GM19467 (cell line): Measurements from ENCODE around the gene HOMER3.

Experiments
- ATAC-seq: cut with Tn5 transposase; IDR thresholded peaks from one replicate; pipeline ENCODE4 v1.9.1; 2021; ENCODE audit warnings: mild to moderate bottlenecking, moderate library complexity; ENCODE audit not compliant: unreplicated experiment

Gene HOMER3

DNA sequence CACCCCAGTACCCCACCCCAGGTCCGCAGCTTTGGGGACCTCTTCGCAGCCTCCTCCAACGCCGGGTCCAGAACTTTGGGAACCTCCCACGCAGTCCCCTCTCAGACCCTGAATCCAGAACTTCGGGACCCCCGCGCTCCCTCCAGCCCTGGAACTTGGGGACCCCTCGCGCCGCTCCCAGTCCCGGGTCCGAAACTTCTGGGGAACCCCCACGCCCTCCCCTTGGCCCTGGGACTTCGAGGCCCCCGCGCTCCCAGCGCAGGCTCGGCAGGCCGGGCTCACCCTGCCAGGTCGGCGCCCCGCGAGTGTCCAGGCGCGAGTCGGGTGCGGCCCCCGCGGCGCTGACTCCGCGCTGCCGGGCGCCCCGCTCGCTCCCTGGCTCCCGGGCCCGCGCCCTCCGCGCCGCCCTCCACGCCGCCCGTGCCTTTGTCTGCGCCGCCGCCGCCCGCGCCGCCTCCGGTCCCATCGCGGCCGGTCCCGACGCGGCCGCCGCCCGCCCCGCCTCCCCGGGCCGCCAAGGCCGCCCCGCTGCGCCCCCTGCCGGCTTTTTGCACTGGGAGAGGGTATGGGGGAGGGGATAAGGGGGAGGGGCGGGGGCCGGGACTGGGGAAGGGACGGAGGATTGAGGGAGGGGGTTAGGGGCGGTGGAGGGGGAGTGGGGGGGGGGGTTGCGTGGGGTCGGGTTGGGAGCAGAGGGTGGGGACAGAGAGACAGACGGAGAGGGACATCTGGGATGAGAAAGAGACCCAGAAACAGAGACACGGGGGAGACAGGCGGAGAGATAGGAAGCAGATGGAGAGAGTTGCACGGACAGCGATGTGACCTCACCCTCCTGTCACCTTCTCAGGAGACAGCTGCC, at the start of gene HOMER3:
TSS of gene HOMER3 (minus strand) at position 449 of the 859 bp plus-strand sequence. CDS start 2,235 bp downstream, outside the sequence.
- ATAC-seq = no peak

DNA sequence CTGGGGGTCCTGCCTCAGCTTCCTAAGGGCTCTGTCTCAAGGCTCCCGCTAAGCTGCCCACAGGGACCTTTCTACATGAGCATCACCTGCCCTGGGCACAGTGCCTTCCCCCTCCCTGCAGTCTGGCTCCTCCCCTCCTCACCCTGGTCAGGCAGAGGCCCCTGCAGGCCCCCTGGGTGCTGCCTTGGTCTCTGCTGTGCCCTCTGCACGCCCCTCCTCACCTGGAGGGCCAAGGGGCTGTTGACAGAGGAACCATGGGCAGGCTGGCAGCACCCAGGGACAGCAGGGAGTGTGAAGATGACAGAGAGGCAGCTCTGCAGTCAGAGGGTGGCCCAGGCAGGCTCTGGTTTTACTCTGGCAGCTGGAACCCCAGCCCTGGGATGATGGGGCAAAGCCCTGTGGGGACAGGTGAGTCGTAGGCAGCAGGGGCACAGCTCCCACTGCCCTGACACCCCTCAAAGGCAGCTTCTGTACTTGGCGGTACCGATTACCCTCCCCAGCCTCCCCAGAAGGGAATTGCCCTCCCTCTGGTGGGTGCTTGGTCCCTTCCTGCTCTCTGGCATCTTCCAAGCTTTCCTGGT, 49.2 kb upstream of the HOMER3 start:
- ATAC-seq = no peak

DNA sequence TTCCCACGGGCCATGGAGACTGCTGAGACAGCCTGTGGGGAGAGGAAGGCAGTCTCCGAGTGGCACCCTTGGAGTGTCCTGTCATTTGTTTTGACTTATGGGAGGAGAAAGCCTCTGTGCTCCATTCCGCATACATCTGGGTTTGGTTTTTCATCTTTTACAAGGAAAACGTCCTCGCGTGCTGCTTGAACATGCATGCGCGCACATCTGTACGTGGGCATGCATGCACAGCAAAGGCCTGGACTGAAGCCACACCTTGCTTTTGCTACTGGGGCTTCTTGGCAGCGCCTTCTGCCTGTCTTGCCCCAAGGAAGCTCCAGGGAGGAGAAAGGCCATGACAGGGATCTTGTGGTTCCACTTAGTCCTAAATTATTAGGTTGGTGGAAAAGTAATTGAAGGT, 48.3 kb upstream of the HOMER3 start:
- no peak for ATAC-seq

DNA sequence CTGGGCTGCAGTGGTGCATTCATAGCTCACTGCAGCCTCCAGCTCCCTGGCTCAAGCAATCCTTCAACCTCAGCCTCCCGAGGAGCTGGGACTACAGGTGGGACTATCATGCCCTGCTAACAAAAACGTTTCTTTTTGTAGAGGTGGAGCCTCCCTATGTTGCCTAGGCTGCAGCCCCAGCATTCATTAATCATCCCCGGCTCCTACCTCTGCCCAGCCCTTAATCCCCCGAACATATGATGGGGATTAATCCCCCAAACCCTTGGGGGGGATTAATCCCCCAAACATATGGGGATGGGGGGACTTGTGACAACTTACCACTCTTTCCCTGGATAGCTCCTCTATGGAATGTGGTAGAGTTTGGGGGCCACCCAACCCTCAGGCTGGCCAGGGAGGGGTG, 46.4 kb upstream of the HOMER3 start:
- ATAC-seq = no peak

DNA sequence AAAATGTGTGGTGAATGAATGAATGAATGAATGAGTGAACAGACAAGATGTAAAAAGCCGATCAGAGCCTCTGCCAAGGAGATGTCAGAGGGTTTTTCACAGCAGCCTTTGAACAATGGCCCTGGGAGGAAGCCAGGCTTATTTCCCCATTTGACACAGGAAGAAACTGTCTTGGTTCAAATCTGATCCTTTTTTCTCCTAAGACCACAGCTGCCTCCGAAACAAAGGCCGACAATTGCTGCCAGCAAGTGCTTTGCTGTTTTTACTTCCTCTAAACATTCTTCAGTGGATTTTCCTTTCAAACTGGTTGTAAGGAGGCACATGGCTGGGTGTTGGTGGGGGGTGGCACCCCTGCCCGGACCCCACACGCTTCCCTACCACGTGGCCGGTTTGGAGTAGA, 44.2 kb upstream of the HOMER3 start:
- no peak for ATAC-seq

DNA sequence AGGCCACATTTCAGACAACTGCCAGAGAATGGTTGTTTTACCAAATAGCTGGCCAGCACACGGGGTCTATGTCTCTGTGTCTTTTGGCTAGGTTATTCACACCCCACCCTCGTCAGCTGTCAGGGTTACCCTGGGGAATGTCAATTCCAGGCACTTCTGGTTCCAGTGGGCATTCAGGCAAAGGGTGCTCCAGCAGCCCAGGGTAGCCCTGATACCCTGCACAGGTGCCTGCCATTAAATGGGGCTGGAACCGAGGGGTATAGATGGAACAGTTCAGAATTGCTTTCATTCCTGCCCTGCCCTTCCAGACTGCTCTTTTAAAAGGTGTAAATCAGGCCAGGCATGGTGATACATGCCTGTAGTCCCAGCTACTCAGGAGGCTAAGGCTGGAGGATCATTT, 43.2 kb upstream of the HOMER3 start:
- ATAC-seq = no peak

DNA sequence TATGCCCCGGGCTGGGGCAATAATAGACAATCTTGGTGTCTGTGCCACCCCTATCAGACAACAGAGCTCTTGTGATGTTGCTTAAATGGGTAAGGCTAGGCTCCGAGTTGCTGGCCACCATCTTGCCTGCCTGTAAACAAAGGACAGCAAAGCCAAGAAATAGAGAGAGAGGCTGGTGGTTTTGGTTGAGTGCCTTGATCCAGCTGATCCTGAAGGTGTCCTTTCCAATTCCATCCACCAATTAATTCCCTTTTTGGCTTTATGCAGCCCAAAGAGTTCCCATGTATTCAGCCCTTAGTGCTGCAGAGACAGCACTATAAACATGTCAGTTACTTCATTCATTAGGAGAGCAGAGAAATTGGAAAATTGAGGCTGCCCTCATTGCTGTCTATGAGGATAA, 41.7 kb upstream of the HOMER3 start:
- no peak for ATAC-seq

DNA sequence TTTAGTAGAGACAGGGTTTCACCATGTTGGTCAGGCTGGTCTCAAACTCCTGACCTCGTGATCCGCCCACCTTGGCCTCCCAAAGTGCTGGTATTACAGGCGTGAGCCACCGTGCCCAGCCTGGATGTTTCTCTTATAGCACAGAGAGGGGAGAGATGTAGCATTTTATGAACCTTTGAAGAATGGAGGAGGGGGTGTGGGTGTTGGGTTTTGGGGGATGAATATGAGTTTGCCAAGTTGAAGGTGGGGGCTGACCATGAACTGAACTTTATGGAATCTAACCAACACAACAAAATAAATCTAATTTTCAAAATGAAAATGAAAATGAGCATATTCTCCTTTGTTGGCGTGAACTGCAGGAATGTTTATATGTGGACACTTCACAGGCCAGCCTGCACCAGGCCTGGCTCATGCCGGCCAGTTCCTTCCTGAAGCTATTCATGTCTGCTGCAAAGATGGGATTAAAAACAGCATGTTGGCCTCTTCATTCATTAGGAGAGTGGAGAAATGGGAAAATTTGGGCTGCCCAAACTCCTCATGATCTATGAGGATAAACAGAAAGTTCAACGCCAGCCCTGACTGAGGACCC, 39.5 kb upstream of the HOMER3 start:
- no peak for ATAC-seq

DNA sequence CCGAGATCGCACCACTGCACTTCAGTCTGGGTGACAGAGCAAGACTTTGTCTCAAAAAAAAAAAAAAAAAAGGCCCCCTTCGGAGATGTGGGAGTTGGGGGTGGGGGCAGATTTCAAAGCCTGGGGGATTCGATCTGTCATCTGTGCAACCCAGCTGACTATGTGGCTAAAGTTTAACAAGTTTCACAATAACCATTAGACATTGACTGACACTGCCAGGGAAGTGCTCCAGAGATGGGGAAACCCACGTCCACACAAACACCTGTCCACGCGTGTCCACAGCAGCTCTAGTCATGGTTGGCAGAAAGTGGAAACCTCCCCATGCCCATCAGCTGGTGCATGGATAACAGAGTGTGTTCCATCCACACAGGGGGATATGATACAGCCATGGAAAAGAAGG, 37.6 kb upstream of the HOMER3 start:
- ATAC-seq = no peak

DNA sequence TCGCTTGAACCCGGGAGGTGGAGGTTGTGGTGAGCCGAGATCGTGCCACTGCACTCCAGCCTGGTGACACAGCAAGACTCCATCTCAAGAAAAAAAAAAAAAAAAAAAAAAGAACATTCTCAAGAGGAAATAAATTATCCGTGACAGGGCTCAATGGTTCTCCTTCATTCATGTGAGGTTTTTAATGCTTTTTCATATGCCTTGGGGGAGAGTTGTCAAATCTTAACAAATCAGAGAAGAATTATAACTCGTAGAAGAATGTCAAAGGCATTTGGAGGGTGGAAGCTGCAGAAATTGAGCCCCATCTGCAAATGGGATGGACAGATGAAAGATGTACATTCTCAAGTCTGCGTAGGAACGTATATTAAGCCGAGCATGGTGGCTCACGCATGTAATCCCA, 34.9 kb upstream of the HOMER3 start:
- no peak for ATAC-seq

DNA sequence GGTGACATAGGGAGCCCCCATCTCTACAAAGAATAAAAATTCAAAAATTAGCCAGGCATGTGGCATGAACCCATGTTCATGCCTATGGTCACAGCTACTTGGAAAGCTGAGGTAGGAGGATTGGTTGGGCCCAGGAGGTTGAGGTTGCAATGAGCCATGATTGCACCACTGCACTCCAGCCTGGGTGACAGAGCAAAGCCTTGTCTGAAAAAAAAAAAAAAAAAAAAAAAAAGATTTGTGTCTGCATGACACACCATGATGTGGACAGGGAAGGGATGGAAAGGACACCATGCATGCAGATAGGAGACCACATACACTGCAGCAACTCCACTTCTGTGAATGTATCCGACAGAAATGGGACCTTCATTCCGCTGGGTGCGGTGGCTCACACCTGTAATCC, 34.0 kb upstream of the HOMER3 start:
- no peak for ATAC-seq

DNA sequence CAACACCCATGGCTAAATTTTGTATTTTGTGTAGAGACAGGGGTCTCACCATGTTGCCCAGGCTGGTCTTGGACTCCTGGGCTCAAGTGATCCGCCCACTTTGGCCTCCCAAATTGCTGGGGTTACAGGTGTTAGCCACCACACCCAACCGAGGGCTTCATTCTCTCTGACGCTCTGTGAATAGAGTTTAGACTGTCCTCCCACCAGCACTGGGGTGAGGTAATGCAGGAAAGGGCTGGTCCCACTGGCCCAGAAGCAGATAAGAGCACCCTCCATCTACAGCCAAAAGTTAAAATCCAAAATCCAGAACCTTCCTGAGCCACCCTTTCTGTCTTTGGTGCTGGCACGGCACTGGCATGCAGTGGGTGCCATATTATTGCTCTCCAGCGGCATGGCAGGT, 31.8 kb upstream of the HOMER3 start:
- ATAC-seq = no peak

DNA sequence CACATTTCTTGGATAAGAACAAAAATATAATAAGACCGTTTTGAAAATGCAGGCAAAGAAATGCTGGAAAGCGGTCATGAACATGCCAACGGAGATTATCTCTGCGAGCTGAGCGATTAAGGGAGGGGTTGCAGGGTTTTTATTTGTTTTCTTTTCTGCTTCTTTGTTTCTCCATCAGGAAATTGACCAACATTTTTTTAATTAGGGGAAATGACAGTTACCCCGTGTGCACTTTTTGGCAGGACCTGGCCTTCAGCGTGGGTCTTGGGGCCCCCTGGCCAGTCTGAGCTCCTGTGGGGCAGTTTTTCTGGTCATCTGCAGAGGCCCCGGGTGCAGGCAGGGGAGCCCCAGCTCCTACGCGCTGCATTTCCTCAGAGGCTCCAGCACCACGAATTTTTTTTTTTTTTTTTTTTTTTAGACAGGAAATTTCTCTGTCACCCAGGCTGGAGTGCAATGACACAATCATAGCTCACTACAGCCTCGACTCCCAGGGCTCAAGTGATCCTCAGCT, 31.3 kb upstream of the HOMER3 start:
- ATAC-seq = no peak

DNA sequence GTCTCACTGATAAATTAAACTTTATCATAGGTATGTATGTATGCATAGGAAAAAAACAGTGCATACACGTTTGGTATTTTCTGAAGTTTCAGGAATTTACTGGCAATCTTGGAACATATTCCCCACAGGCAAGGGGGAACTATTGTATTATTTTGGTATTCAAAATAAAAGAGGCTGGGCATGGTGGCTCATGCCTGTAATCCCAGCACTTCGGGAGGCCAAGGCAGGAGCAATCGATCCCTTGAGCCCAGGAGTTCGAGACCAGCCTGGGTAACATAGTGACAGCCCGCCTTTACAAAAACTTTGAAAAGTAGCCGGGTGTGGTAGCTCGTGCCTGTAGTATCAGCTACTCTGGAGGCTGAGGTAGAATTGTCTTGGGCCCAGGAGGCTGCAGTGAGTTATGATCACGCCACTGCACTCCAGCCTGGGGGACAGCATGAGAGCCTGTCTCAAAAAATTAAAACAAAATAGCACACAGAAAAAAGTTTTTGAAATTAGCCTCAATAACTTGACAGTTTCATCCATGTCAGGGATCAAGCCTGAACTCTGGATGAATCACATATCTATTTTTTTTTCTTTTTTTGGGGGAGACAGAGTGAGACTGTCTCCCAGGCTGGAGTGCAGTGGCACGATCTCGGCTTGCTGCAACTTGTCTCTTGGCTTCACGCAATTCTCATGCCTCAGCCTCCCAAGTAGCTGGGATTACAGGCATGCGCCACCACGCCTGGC, 29.1 kb upstream of the HOMER3 start:
- ATAC-seq = no peak

DNA sequence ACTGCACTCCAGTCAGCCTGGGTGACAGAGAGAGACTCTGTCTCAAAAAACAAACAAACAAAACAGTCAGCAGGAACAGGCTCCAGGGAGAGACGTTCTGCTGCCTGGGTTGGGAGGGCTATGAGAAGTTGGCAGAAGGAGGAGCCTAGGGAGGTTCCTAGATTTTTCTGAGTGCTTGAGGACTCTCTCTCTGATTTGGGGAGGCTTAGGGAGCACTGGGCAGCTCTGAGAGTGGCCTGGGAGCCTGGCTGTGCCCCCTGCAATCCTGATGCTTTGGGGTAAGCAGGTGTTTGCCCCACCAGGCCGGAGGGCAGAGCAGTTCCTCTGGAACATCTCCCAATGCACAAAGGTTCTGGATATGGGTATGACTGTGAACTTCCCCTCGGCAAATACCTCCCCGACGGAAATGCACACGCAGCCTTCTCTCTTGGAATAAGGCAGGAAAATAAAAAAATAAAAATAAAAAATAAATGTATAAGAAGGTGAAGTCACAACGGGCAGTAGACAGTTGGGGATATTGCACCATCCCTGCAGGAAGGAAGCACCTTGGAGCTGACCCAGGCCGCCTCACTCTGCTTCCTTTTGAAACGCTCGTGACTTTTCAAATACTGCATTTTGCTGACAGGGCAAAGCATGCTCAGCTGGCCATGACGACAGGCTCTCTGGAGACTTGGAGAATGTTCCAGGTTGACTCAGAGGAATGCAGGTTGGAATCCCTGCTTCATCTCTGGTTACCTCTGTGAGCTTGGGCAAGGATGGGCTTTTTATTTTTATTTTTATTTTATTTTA, 26.5 kb upstream of the HOMER3 start:
- no peak for ATAC-seq

DNA sequence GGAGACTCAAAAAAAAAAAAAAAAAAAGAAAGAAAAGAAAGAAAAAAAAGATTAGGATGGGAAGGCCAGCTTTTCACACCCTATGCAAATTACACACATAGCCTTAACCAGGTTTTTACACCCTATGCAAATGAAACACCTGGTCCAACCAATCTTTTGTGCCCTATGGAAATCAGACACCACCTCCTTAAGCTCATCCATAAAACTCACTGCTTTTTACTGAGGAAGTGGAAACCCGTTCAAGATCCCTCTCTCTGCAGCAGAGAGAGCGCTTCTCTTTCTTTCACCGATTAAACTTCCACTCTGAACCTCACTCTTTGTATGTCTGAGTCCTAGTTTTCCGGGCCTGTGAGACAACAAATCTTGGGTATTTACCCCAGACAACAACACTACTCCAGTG, 25.3 kb upstream of the HOMER3 start:
- no peak for ATAC-seq

DNA sequence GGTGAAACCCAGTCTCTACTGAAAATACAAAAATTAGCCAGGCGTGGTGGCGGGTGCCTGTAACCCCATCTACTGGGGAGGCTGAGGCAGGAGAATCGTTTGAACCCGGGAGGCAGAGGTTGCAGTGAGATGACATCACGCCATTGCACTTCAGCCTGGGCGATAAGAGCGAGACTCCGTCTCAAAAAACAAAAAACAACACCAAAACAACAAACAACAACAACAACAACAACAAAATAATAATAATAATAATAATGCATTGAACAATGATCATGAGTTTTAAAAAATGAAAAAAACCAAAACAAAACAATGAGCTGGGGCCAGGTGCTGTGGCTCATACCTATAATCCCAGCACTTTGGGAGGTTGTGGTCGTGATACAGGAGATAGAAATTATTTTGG, 23.1 kb upstream of the HOMER3 start:
- ATAC-seq = no peak

DNA sequence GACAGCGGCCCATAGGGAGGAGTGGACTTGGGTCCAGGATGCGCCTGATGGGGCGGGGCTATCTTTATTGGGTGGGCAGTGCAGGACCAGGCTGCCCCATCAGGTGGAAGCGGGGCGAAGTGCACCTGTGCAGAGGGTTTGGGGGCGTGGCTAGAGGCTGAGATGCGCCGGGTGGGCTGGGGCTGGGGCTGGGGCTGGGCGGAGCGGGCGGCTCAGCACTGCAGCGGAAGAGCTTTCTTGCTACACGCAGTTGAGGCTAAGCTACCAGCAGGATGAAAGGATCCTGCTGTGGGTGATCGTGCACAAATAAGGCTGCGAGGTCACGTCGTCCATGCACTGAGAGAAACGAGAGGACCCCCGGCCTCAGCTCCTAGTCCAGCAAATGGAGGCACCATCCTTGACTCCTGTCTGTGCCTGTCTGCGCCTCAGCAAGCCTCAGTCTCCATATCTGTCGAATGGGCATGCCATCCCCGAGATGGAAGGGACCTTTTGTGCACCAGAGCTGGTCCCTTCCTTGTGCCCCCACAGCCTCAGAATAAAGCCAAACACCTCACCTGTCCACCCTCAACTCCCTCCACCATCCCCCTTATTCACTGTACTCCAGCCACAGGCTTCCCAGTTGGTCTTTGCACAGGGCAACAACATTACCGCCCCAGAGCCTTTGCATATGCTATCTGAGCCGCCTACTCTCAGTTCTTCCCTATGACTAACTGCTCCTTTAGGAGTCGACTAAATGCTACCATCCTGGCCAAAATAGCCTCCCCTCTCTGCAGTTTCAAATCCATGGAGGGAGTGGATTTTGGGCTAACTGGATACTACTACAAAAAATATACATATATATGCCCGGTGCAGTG, 21.0 kb upstream of the HOMER3 start:
- ATAC-seq = no peak

DNA sequence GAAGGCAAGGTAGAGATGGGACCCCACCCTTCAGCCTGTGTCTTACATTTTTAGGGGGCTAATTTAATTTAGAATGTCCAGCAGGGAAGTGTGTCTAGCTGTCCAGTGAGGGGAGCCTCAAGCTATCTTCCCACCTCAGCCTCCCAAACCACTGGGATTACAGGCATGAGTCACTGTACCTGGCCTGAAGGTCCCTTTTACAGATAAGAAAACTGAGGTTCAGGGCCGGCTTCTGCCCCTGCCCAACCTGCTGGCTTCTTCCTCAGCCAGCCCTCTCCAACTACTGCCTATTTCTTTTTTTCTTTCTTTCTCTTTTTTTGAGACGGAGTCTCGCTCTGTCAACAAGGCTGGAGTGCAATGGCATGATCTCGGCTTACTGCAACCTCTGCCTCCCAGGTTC, 19.4 kb upstream of the HOMER3 start:
- no peak for ATAC-seq

DNA sequence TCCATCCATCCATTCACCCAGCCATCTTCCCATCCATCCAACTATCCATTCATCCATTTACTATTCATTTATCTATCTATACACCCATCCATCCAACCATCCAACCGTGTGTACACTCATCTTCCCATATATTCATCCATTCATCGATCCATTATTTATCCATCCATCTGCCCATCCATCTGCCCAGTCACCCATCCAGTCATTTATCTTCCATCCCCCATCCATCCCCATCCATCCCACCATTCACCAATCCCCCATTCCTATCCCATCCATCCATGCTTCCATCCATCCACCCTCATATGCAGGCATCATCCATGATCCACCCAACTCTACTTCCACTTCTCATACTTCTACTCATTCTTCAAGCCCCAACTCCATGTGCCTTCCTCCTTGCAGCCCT, 14.0 kb upstream of the HOMER3 start:
- no peak for ATAC-seq
